Activated T-cell treated with anti-CD3 and anti-CD28 coated beads, Interleukin-2, amount 50 U/mL, for 24 hours (primary cell): ENCODE results near the gene STK17B.

Experiments used
- DNase-seq: peaks from one replicate; pipeline ENCODE4 v3.0.0-alpha.2; 2020
- H3K27ac Mint-ChIP-seq: 2 replicates; pipeline ENCODE4 v1.8.0; 2020; ENCODE audit warnings: mild to moderate bottlenecking, mixed read lengths
- H3K27me3 Mint-ChIP-seq: 2 replicates; pipeline ENCODE4 v1.8.0; 2020; ENCODE audit warnings: mixed read lengths
- H3K36me3 Mint-ChIP-seq: 2 replicates; pipeline ENCODE4 v1.8.0; 2020; ENCODE audit warnings: low read depth, mixed read lengths
- H3K4me1 Mint-ChIP-seq: 2 replicates; pipeline ENCODE4 v1.8.0; 2020; ENCODE audit warnings: low read depth, mixed read lengths
- H3K4me3 Mint-ChIP-seq: 2 replicates; pipeline ENCODE4 v1.8.0; 2020; ENCODE audit warnings: mild to moderate bottlenecking, moderate library complexity, mixed read lengths
- H3K9me3 Mint-ChIP-seq: 2 replicates; pipeline ENCODE4 v1.8.0; 2020; ENCODE audit warnings: mixed read lengths

The STK17B gene

GRCh38 chr2:196173505-196173904 lies 2.1 kb upstream of the STK17B start:
- Mint-ChIP-seq H3K4me1 (peaks cover 60% of the 10 kb centered on the region), H3K36me3 (peaks cover 24% of the 10 kb centered on the region), H3K27ac (peak overlapping the region; percentile 93), H3K9me3 (no peaks in the 10 kb centered on the region), H3K27me3 (no peaks in the 10 kb centered on the region), H3K4me3 (peak overlapping the region; percentile 83)
- DNase-seq = no peak

GRCh38 chr2:196172951-196173350 lies 1.6 kb upstream of the STK17B start:
- H3K4me1 Mint-ChIP-seq = peaks cover 54% of the 10 kb centered on the region
- peak overlapping the region; percentile 83 for H3K4me3 Mint-ChIP-seq
- H3K36me3 Mint-ChIP-seq = peaks cover 30% of the 10 kb centered on the region
- no peak for DNase-seq
- peak overlapping the region; percentile 93 for H3K27ac Mint-ChIP-seq
- H3K9me3 Mint-ChIP-seq = no peaks in the 10 kb centered on the region
- H3K27me3 Mint-ChIP-seq = no peaks in the 10 kb centered on the region

GRCh38 chr2:196171946-196172345 lies 568 bp upstream of the STK17B start:
- H3K9me3 Mint-ChIP-seq = no peaks in the 10 kb centered on the region
- peak overlapping the region; percentile 93 for H3K27ac Mint-ChIP-seq
- H3K27me3 Mint-ChIP-seq = no peaks in the 10 kb centered on the region
- DNase-seq = no peak
- peak overlapping the region; percentile 83 for H3K4me3 Mint-ChIP-seq
- H3K36me3 Mint-ChIP-seq = peaks cover 40% of the 10 kb centered on the region
- peaks cover 48% of the 10 kb centered on the region for H3K4me1 Mint-ChIP-seq

GRCh38 chr2:196170606-196171247 lies 651 bp downstream of the STK17B start:
- H3K4me1 Mint-ChIP-seq = peaks cover 44% of the 10 kb centered on the region
- DNase-seq = peak; percentile 74
- H3K9me3 Mint-ChIP-seq = no peaks in the 10 kb centered on the region
- no peaks in the 10 kb centered on the region for H3K27me3 Mint-ChIP-seq
- H3K4me3 Mint-ChIP-seq = peak overlapping the region; percentile 96
- H3K27ac Mint-ChIP-seq = peak overlapping the region; percentile 96
- peaks cover 48% of the 10 kb centered on the region for H3K36me3 Mint-ChIP-seq

GRCh38 chr2:196170213-196170605 lies 1.2 kb downstream of the STK17B start:
- DNase-seq = no peak
- Mint-ChIP-seq H3K4me1 (peaks cover 45% of the 10 kb centered on the region), H3K4me3 (peak overlapping the region; percentile 96), H3K27ac (peak overlapping the region; percentile 96), H3K27me3 (no peaks in the 10 kb centered on the region), H3K9me3 (no peaks in the 10 kb centered on the region), H3K36me3 (peaks cover 53% of the 10 kb centered on the region)

GRCh38 chr2:196169516-196169915 lies 1.9 kb downstream of the STK17B start:
- Mint-ChIP-seq H3K36me3 (peaks cover 59% of the 10 kb centered on the region), H3K27ac (peak overlapping the region; percentile 96), H3K9me3 (no peaks in the 10 kb centered on the region), H3K4me1 (peaks cover 44% of the 10 kb centered on the region), H3K27me3 (no peaks in the 10 kb centered on the region), H3K4me3 (peak overlapping the region; percentile 96)
- no peak for DNase-seq

GRCh38 chr2:196168181-196168580 lies 3.2 kb downstream of the STK17B start:
- H3K36me3 Mint-ChIP-seq = peaks cover 70% of the 10 kb centered on the region
- H3K4me3 Mint-ChIP-seq = peak overlapping the region; percentile 96
- H3K4me1 Mint-ChIP-seq = peaks cover 37% of the 10 kb centered on the region
- no peak for DNase-seq
- H3K27ac Mint-ChIP-seq = peak overlapping the region; percentile 96
- no peaks in the 10 kb centered on the region for H3K9me3 Mint-ChIP-seq
- no peaks in the 10 kb centered on the region for H3K27me3 Mint-ChIP-seq

- Mint-ChIP-seq H3K4me1 (peaks cover 36% of the 10 kb centered on the region), H3K27me3 (no peaks in the 10 kb centered on the region), H3K4me3 (peak overlapping the region; percentile 96), H3K9me3 (no peaks in the 10 kb centered on the region), H3K27ac (peak overlapping the region; percentile 96), H3K36me3 (peaks cover 75% of the 10 kb centered on the region)
- DNase-seq = no peak
These were observed 3.7 kb downstream of the STK17B start for GRCh38 chr2:196167666-196168065.

- H3K4me3 Mint-ChIP-seq = peak overlapping the region; percentile 96
- H3K27ac Mint-ChIP-seq = peak overlapping the region; percentile 96
- H3K4me1 Mint-ChIP-seq = peaks cover 38% of the 10 kb centered on the region
- H3K9me3 Mint-ChIP-seq = no peaks in the 10 kb centered on the region
- H3K36me3 Mint-ChIP-seq = peaks cover 83% of the 10 kb centered on the region
- no peak for DNase-seq
- H3K27me3 Mint-ChIP-seq = no peaks in the 10 kb centered on the region
These were observed 4.5 kb downstream of the STK17B start for GRCh38 chr2:196166876-196167275.

GRCh38 chr2:196165016-196165415 lies 6.4 kb downstream of the STK17B start:
- Mint-ChIP-seq H3K9me3 (no peaks in the 10 kb centered on the region), H3K4me1 (peaks cover 55% of the 10 kb centered on the region), H3K36me3 (peaks cover 92% of the 10 kb centered on the region), H3K4me3 (peak overlapping the region; percentile 96), H3K27me3 (no peaks in the 10 kb centered on the region), H3K27ac (peak overlapping the region; percentile 93)
- no peak for DNase-seq

GRCh38 chr2:196163285-196163684 lies 8.1 kb downstream of the STK17B start:
- peaks cover 66% of the 10 kb centered on the region for H3K4me1 Mint-ChIP-seq
- no peaks in the 10 kb centered on the region for H3K9me3 Mint-ChIP-seq
- H3K27me3 Mint-ChIP-seq = no peaks in the 10 kb centered on the region
- H3K27ac Mint-ChIP-seq = peak overlapping the region; percentile 83
- H3K36me3 Mint-ChIP-seq = peaks cover 91% of the 10 kb centered on the region
- DNase-seq = no peak
- peak overlapping the region; percentile 83 for H3K4me3 Mint-ChIP-seq

- DNase-seq = peak; percentile 54
These were observed 8.7 kb downstream of the STK17B start for GRCh38 chr2:196162586-196163175.

GRCh38 chr2:196160946-196161345 lies 10.4 kb downstream of the STK17B start:
- DNase-seq = no peak
- Mint-ChIP-seq H3K27me3 (no peaks in the 10 kb centered on the region), H3K36me3 (peaks cover 94% of the 10 kb centered on the region), H3K4me3 (peak overlapping the region; percentile 83), H3K27ac (peak overlapping the region; percentile 83), H3K4me1 (peaks cover 79% of the 10 kb centered on the region), H3K9me3 (no peaks in the 10 kb centered on the region)

More at GRCh38 chr2:196162586-196163175, 8.7 kb downstream of the STK17B start:
- Mint-ChIP-seq H3K9me3 (no peaks in the 10 kb centered on the region), H3K4me3 (peak overlapping the region; percentile 83), H3K4me1 (peaks cover 71% of the 10 kb centered on the region), H3K27me3 (no peaks in the 10 kb centered on the region), H3K27ac (peak overlapping the region; percentile 83), H3K36me3 (peaks cover 90% of the 10 kb centered on the region)

GRCh38 chr2:196160101-196160500 lies 11.3 kb downstream of the STK17B start:
- H3K27me3 Mint-ChIP-seq = no peaks in the 10 kb centered on the region
- no peak for DNase-seq
- H3K9me3 Mint-ChIP-seq = no peaks in the 10 kb centered on the region
- peaks cover 79% of the 10 kb centered on the region for H3K4me1 Mint-ChIP-seq
- peak overlapping the region; percentile 83 for H3K4me3 Mint-ChIP-seq
- peak overlapping the region; percentile 83 for H3K27ac Mint-ChIP-seq
- peaks cover 93% of the 10 kb centered on the region for H3K36me3 Mint-ChIP-seq

GRCh38 chr2:196159221-196159892 lies 12.0 kb downstream of the STK17B start:
- H3K27me3 Mint-ChIP-seq = no peaks in the 10 kb centered on the region
- DNase-seq = no peak
- H3K36me3 Mint-ChIP-seq = peaks cover 93% of the 10 kb centered on the region
- peaks cover 80% of the 10 kb centered on the region for H3K4me1 Mint-ChIP-seq
- H3K4me3 Mint-ChIP-seq = peak overlapping the region; percentile 83
- H3K9me3 Mint-ChIP-seq = no peaks in the 10 kb centered on the region
- H3K27ac Mint-ChIP-seq = peak overlapping the region; percentile 83
